GM10266 (cell line): Measurements from ENCODE around the gene REPIN1.

ENCODE experiments used
- DNase-seq: peaks from one replicate; pipeline ENCODE4 v3.0.0; 2012; ENCODE audit errors: extremely low spot score
- CTCF ChIP-seq: IDR thresholded peaks from 2 replicates; pipeline ENCODE4 v1.5.1; 2012; ENCODE audit warnings: mild to moderate bottlenecking, low read depth; ENCODE audit not compliant: control insufficient read depth, insufficient read depth; ENCODE audit errors: missing control alignments

Gene REPIN1

GRCh38 chr7:150409300-150410030 is 40.8 kb downstream of the REPIN1 start:
- TF ChIP-seq CTCF = no peak
- no peak for DNase-seq

- no peak for TF ChIP-seq CTCF
- no peak for DNase-seq
These were observed 41.5 kb downstream of the REPIN1 start for GRCh38 chr7:150410131-150410530.

- DNase-seq = no peak
These were observed 42.2 kb downstream of the REPIN1 start for GRCh38 chr7:150410680-150411346.

GRCh38 chr7:150411606-150412005 is 43.0 kb downstream of the REPIN1 start:
- no peak for TF ChIP-seq CTCF

More at GRCh38 chr7:150410680-150411346, 42.2 kb downstream of the REPIN1 start:
- no peak for TF ChIP-seq CTCF

GRCh38 chr7:150412016-150412415 is 43.4 kb downstream of the REPIN1 start:
- DNase-seq = no peak
- no peak for TF ChIP-seq CTCF

More at GRCh38 chr7:150411606-150412005, 43.0 kb downstream of the REPIN1 start:
- no peak for DNase-seq

- DNase-seq = no peak
- no peak for TF ChIP-seq CTCF
These were observed 44.2 kb downstream of the REPIN1 start for GRCh38 chr7:150412518-150413488.
